ENCODE measurements around the gene HSD17B1. TPM values are rescaled to one million over a fixed set of nuclear protein-coding genes. Genes with fewer than 3 reads are reported as not detected.

The HSD17B1 gene
- total and polyA plus RNA-seq, 2 of the 4 experiments (the other 2 are of a cell fraction) = 0.72 to 1.4 TPM

GRCh38 chr17:42525221-42525620 is 27.5 kb upstream of the HSD17B1 start:
- Histone ChIP-seq H3K23ac (ENCODE audit: low read depth, low read length) (peak overlapping the region; percentile 6; the same call in 1 of the 2 replicates), H2BK15ac (ENCODE audit: low read depth, low read length) (peak overlapping the region; percentile 44; the same call in 2 of the 3 replicates), H3K79me1 (ENCODE audit: low read depth in 1 of 2, low read length in 2 of 2) (peaks cover 9 to 37% of the 10 kb centered on the region in 2 experiments; a peak in 3 of 4 replicates), H3K4ac (ENCODE audit: low read depth, low read length) (peak overlapping the region; percentile 92; the same call in 1 of the 2 replicates), H3K14ac (replicated peaks; ENCODE audit: low read depth, low read length) (peak overlapping the region; percentile 81; the same call in 1 of the 2 replicates), H2BK20ac (ENCODE audit: low read depth, low read length) (peak overlapping the region; percentile 90; the same call in 1 of the 2 replicates), H3K27me3 (ENCODE audit: control insufficient read depth, insufficient read depth, low read length) (no peaks in the 10 kb centered on the region), H4K8ac (ENCODE audit: low read depth in 2 of 2, low read length in 2 of 2) (peak overlapping the region; percentile 30 to 47), H2BK5ac (ENCODE audit: low read depth, low read length, poor library complexity, severe bottlenecking) (peak overlapping the region; percentile 84), H4K91ac (ENCODE audit: insufficient read depth, low read depth, low read length) (peak overlapping the region; percentile 31; the same call in 1 of the 2 replicates), H4K20me1 (ENCODE audit: insufficient read depth, low read length) (no peaks in the 10 kb centered on the region), H2BK120ac (ENCODE audit: low read depth, low read length) (peak overlapping the region; percentile 90), H3K27ac (ENCODE audit: insufficient read depth, low read length) (no peak overlapping the region; the same call in 1 of the 2 replicates), H3K36me3 (ENCODE audit: control insufficient read depth, insufficient read depth, low read length) (peaks cover 2% of the 10 kb centered on the region; the same call in 1 of the 2 replicates), H3K9ac (ENCODE audit: low read depth, low read length) (no peak overlapping the region), H3K4me3 (ENCODE audit: insufficient read depth, low read depth, low read length) (no peak overlapping the region), H2AK9ac (replicated peaks; ENCODE audit: low read depth, low read length, poor library complexity) (no peak overlapping the region), H2AFZ (replicated peaks; ENCODE audit: low read length, poor library complexity) (no peak overlapping the region), H3K4me1 (ENCODE audit: control insufficient read depth, insufficient read depth, low read length) (peaks cover 37% of the 10 kb centered on the region), H3K9me1 (ENCODE audit: insufficient read depth, low read length) (peaks cover 28% of the 10 kb centered on the region), H4K5ac (ENCODE audit: low read depth, low read length) (no peak overlapping the region), H3K9me3 (ENCODE audit: control insufficient read depth, insufficient read depth, low read length) (no peaks in the 10 kb centered on the region), H3K4me2 (ENCODE audit: low read depth, low read length) (peak overlapping the region; percentile 16; the same call in 1 of the 2 replicates), H3K18ac (ENCODE audit: low read depth, low read length) (peak overlapping the region; percentile 19; the same call in 1 of the 2 replicates), H3K56ac (ENCODE audit: extremely low read depth, insufficient read depth, low read length) (no peak overlapping the region), H2AK5ac (ENCODE audit: low read depth, low read length) (peak overlapping the region; percentile 57; the same call in 1 of the 2 replicates)
- DNase-seq (peak; percentile 89), ATAC-seq (ENCODE audit: low read depth) (peak; percentile 28)
- CTCF ChIA-PET = interaction anchor here (0.9 kb wide), 1 partner anchor 344 kb away, joined by 3 read pairs; the partner anchor contains the start of gene KCNH4
- in situ Hi-C loops (cut with MboI; ENCODE audit: low sequenced_read_pairs) = loop anchor here (5.0 to 10.0 kb wide), 2 partner anchors 98 to 300 kb away; no protein-coding TSS in a partner anchor
- intact Hi-C loops (cut with micrococcal nuclease) = loop anchor here (5.0 to 10.0 kb wide), 3 partner anchors 303 to 563 kb away; no protein-coding TSS in a partner anchor
- BruUV-seq (replicated peaks) = no TSS peak
- TF ChIP-seq SMC3 (IDR thresholded peaks at IDR 0.05; ENCODE audit: low read depth, low read length) = no peak
- TF ChIP-seq CHD1 (IDR thresholded peaks at IDR 0.05; ENCODE audit: low read depth, low read length) = no peak
- no peak for TF ChIP-seq POLR2A (IDR thresholded peaks at IDR 0.05; ENCODE audit: low read depth, low read length)
- TF ChIP-seq FOS (IDR thresholded peaks at IDR 0.05; ENCODE audit: low read depth, low read length) = 0 out of 2 replicates have a peak, but pooled peaks have one; percentile 5
- no peak for TF ChIP-seq BHLHE40 (IDR thresholded peaks at IDR 0.05; ENCODE audit: low read depth, low read length)
- no peak for TF ChIP-seq MXI1 (IDR thresholded peaks at IDR 0.05; ENCODE audit: borderline replicate concordance, low read depth, low read length)
- dilution Hi-C loops (cut with HindIII; ENCODE audit: low sequenced_read_pairs, unreplicated experiment) = no loop called here
- POLR2A ChIA-PET (ENCODE audit: unreplicated experiment) = interaction anchor here (0.5 kb wide), 1 partner anchor 342 kb away, joined by 3 read pairs; no protein-coding TSS in a partner anchor
- no CpG with 5 or more reads among the region's 2 CpGs for WGBS, 2 experiments (ENCODE audit: extremely low coverage in 2 of 2, insufficient read length in 1 of 2)

All from IMR-90 (cell line).